Uterus (tissue), 4 donors: ENCODE results near the gene EPN1. TPM values are rescaled to one million over a fixed set of nuclear protein-coding genes. Genes with fewer than 3 reads are reported as not detected.

Experiments used
- DNase-seq, 2 donors: peaks; one replicate each; pipeline ENCODE4 v3.0.0-alpha.2; 2019 to 2020
- H3K27ac ChIP-seq, 2 donors: fragments of 200-600 bp; sonication (generic); 1 replicate in 1 of 2; 2 replicates in 1 of 2; pipeline ENCODE4 v1.5.1; 2016 to 2018
- H3K27me3 ChIP-seq, 2 donors: fragments of 200-600 bp; sonication (generic); one replicate each; pipeline ENCODE4 v1.5.1; 2018 to 2019; ENCODE audit warnings: control low read depth in 1 of 2
- H3K36me3 ChIP-seq, 2 donors: fragments of 200-600 bp; sonication (generic); one replicate each; pipeline ENCODE4 v1.5.1; 2019; ENCODE audit warnings: control low read depth in 1 of 2
- H3K4me1 ChIP-seq, 2 donors: fragments of 200-600 bp; sonication (generic); one replicate each; pipeline ENCODE4 v1.5.1; 2018 to 2019; ENCODE audit warnings: control low read depth in 1 of 2
- H3K4me3 ChIP-seq, 2 donors: fragments of 200-600 bp; sonication (generic); 1 replicate in 1 of 2; 2 replicates in 1 of 2; pipeline ENCODE4 v1.5.1; 2018 to 2019; ENCODE audit warnings: mild to moderate bottlenecking in 1 of 2
- H3K9me3 ChIP-seq, 2 donors: fragments of 200-600 bp; sonication (generic); one replicate each; pipeline ENCODE4 v1.5.1; 2019; ENCODE audit warnings: control low read depth in 1 of 2
- CTCF ChIP-seq, 4 experiments: fragments of 200-600 bp in 2 of 4; fragments of 450-650 bp in 2 of 4; sonication (generic) in 2 of 4; IDR thresholded peaks; one replicate each; pipeline ENCODE4 v1.5.1; 2016 to 2019; ENCODE audit warnings: antibody characterized with exemption in 4 of 4, mild to moderate bottlenecking in 2 of 4, moderate library complexity in 1 of 4
- POLR2A ChIP-seq, 2 donors: fragments of 450-650 bp; IDR thresholded peaks; one replicate each; pipeline ENCODE4 v1.6.1; 2016; ENCODE audit warnings: antibody characterized with exemption in 2 of 2, mild to moderate bottlenecking in 1 of 2, moderate library complexity in 1 of 2
- intact Hi-C: fragments of 100-400 bp; cut with DNase I; formaldehyde crosslinking; loops from one replicate; pipeline ENCODE4 v1.15.1; 2023; ENCODE audit warnings: low total_unique reads
- total RNA-seq, 4 donors: library from RNA; depleted of rRNA in 3 of 4; stranded (reverse); fragments of >200 nt in 3 of 4; gene quantifications; one replicate each; pipeline versions ENCODE4 v1.1.0 to v1.2.4, GENCODE V29; 2014 to 2023
- donor health status: DM: yes; HTN: yes; CAD: no.

Gene EPN1
- total RNA-seq, 4 donors from 2014 or later, result 27.9 to 88.4 (median 51.7) TPM

DNA sequence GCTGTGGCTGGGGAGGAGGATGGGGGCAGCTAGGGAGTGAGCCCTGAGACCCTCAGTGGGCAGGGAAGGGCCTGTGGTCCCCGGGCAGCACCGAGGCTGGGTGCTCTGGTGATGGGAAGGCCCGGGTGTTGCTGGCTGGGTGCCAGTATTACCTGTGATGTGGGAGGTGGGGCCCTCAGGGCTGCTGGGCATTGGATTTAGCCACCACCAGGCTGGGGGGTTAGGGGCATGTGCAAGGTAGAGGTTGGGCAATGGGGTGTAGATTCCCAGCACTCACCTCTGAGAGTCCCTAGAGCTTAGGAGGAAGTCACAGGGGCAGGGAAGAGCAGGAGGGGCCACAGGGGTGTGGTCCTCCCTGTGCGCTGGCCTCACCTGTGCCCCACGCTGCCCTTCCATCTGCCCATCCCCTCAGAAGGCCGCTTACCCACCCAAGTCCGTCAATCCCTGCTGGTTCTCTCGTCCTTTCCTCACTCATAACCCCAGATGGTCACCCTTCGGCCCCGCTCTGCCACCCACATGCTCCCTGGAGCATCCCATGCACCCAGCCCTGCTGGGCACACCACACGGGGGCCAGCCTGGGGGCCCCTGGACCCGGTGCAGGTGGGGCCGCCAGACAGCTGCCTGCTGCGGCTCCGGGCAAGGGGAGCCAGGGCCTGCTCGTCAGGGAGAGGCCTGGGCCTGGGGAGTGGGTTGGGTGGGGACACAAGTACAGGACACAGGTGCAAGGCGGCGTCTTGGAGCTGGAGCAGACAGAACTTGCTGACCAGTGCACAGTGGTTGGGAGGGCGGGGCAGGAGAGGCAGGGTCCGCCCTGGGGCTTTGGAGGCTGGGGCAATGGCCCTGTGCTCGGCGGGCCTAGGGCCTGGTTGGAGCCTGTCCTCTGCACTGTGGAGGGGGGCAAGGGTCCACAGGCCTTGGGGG is 12.5 kb downstream of the EPN1 start:
- Histone ChIP-seq H3K9me3 (no peaks in the 10 kb centered on the region), H3K4me1 (no peaks in the 10 kb centered on the region), H3K4me3 (no peak overlapping the region), H3K36me3 (no peaks in the 10 kb centered on the region), H3K27me3 (no peaks in the 10 kb centered on the region), H3K27ac (no peak overlapping the region)
- TF ChIP-seq CTCF (IDR thresholded peaks at IDR 0.05), result no peak
- TF ChIP-seq POLR2A (IDR thresholded peaks at IDR 0.05), result no peak
- no peak for DNase-seq
- intact Hi-C loops, result no loop called here

- Histone ChIP-seq H3K27me3 (no peaks in the 10 kb centered on the region), H3K4me1 (no peaks in the 10 kb centered on the region), H3K9me3 (no peaks in the 10 kb centered on the region), H3K4me3 (no peak overlapping the region), H3K36me3 (no peaks in the 10 kb centered on the region), H3K27ac (no peak overlapping the region)
- TF ChIP-seq POLR2A (IDR thresholded peaks at IDR 0.05) (no peak), CTCF (IDR thresholded peaks at IDR 0.05) (no peak)
- intact Hi-C loops, result no loop called here
- DNase-seq, result no peak
Measured at GRCh38 chr19:55688422-55689218, 13.6 kb downstream of the EPN1 start.

- H3K4me1 ChIP-seq, result no peaks in the 10 kb centered on the region
- H3K9me3 ChIP-seq, result no peaks in the 10 kb centered on the region
- no peak for TF ChIP-seq POLR2A (IDR thresholded peaks at IDR 0.05)
- TF ChIP-seq CTCF (IDR thresholded peaks at IDR 0.05), result no peak
- no peak overlapping the region for H3K27ac ChIP-seq
- H3K27me3 ChIP-seq, result no peaks in the 10 kb centered on the region
- no peak for DNase-seq
- H3K4me3 ChIP-seq, result no peak overlapping the region
- intact Hi-C loops, result no loop called here
- no peaks in the 10 kb centered on the region for H3K36me3 ChIP-seq
Measured at GRCh38 chr19:55689411-55690108, 14.5 kb downstream of the EPN1 start.

- intact Hi-C loops, result no loop called here
- Histone ChIP-seq H3K27ac (no peak overlapping the region), H3K9me3 (no peaks in the 10 kb centered on the region), H3K27me3 (no peaks in the 10 kb centered on the region), H3K36me3 (no peaks in the 10 kb centered on the region), H3K4me3 (no peak overlapping the region), H3K4me1 (no peaks in the 10 kb centered on the region)
- DNase-seq, result no peak
- TF ChIP-seq CTCF (IDR thresholded peaks at IDR 0.05) (no peak), POLR2A (IDR thresholded peaks at IDR 0.05) (no peak)
Measured at GRCh38 chr19:55690109-55690768, 15.2 kb downstream of the EPN1 start.
